Hepatocyte (in vitro differentiated cells): ENCODE measurements around the gene ODF4. TPM values are rescaled to one million over a fixed set of nuclear protein-coding genes. Genes with fewer than 3 reads are reported as not detected.

Experiments used
- DNase-seq: peaks from one replicate; pipeline ENCODE4 v3.0.0-alpha.2; 2016; ENCODE audit warnings: low spot score
- H2AFZ ChIP-seq: fragments of 200-600 bp; sonication (generic); 2 replicates; pipeline ENCODE4 v1.6.0; 2016; ENCODE audit warnings: antibody characterized with exemption, mild to moderate bottlenecking
- H3K27ac ChIP-seq: fragments of 200-600 bp; sonication (generic); 2 replicates; pipeline ENCODE4 v1.5.1; 2016; ENCODE audit warnings: mild to moderate bottlenecking
- H3K27me3 ChIP-seq: fragments of 200-600 bp; sonication (generic); 2 replicates; pipeline ENCODE4 v1.6.1; 2016
- H3K36me3 ChIP-seq: fragments of 200-600 bp; sonication (generic); replicated peaks from 2 replicates; pipeline ENCODE4 v1.5.1; 2016; ENCODE audit warnings: low read depth; ENCODE audit not compliant: insufficient read depth
- H3K4me1 ChIP-seq: fragments of 200-600 bp; sonication (generic); 2 replicates; pipeline ENCODE4 v1.5.1; 2016; ENCODE audit warnings: mild to moderate bottlenecking, moderate library complexity; ENCODE audit not compliant: insufficient read depth
- H3K4me2 ChIP-seq: fragments of 200-600 bp; sonication (generic); 2 replicates; pipeline ENCODE4 v1.6.0; 2016
- H3K4me3 ChIP-seq: fragments of 200-600 bp; sonication (generic); 2 replicates; pipeline ENCODE4 v1.5.1; 2016; ENCODE audit warnings: mild to moderate bottlenecking
- H3K79me2 ChIP-seq: fragments of 200-600 bp; sonication (generic); 2 replicates; pipeline ENCODE4 v1.6.0; 2017; ENCODE audit warnings: mild to moderate bottlenecking
- H3K9me2 ChIP-seq: fragments of 200-600 bp; sonication (generic); replicated peaks from 2 replicates; pipeline ENCODE4 v1.6.0; 2017; ENCODE audit warnings: mild to moderate bottlenecking; ENCODE audit not compliant: insufficient read depth
- H3K9me3 ChIP-seq: fragments of 200-600 bp; sonication (generic); 2 replicates; pipeline ENCODE4 v1.5.1; 2016; ENCODE audit warnings: low read depth, mild to moderate bottlenecking
- H4K20me1 ChIP-seq: fragments of 200-600 bp; sonication (generic); 2 replicates; pipeline ENCODE4 v1.6.0; 2016; ENCODE audit warnings: mild to moderate bottlenecking; ENCODE audit not compliant: insufficient read depth, poor library complexity, severe bottlenecking
- CTCF ChIP-seq: fragments of 200-600 bp; sonication (generic); IDR thresholded peaks from 2 replicates; pipeline ENCODE4 v1.5.1; 2016; ENCODE audit warnings: antibody characterized with exemption, mild to moderate bottlenecking; ENCODE audit not compliant: poor library complexity
- EZH2 ChIP-seq: fragments of 200-600 bp; sonication (generic); IDR thresholded peaks from 2 replicates; pipeline ENCODE4 v1.6.1; 2016; ENCODE audit warnings: antibody characterized with exemption, mild to moderate bottlenecking, borderline replicate concordance
- EZH2phosphoT487 ChIP-seq: fragments of 200-600 bp; sonication (generic); IDR thresholded peaks from one replicate; pipeline ENCODE4 v1.6.1; 2018; ENCODE audit warnings: antibody characterized with exemption, mild to moderate bottlenecking, low read depth, moderate library complexity; ENCODE audit not compliant: unreplicated experiment, severe bottlenecking
- WGBS: methylation state at CpG from one replicate; pipeline ENCODE4 v1.1.6; 2016; ENCODE audit warnings: low lambda C conversion rate; ENCODE audit errors: missing lambda C conversion rate; 5-methylcytosine and 5-hydroxymethylcytosine counted together
- polyA plus RNA-seq: library from polyadenylated mRNA; unstranded; fragments of >200 nt; fragmentation: Nextera tagmentation; extraction: Ambion mirVana; gene quantifications from 2 replicates; pipeline ENCODE4 v1.2.1, GENCODE V29; 2016
- total RNA-seq: library from RNA; depleted of rRNA; stranded (reverse); fragments of >200 nt; gene quantifications from 2 replicates; pipeline ENCODE4 v1.2.3, GENCODE V29; 2014

ODF4 gene
- total and polyA plus RNA-seq, 2 experiments from 2014 or later, result not detected

GRCh38 chr17:8387914-8388651, 48.4 kb downstream of the ODF4 start:
- Histone ChIP-seq H3K27me3 (no peaks in the 10 kb centered on the region), H4K20me1 (no peaks in the 10 kb centered on the region), H3K4me2 (no peak overlapping the region), H3K79me2 (peaks cover 3% of the 10 kb centered on the region), H3K4me1 (peaks cover 6% of the 10 kb centered on the region), H3K4me3 (no peak overlapping the region), H3K27ac (no peak overlapping the region), H2AFZ (no peak overlapping the region), H3K9me2 (no peaks in the 10 kb centered on the region), H3K9me3 (no peaks in the 10 kb centered on the region), H3K36me3 (no peaks in the 10 kb centered on the region)
- WGBS, result 92% methylated on average over 7 of the region's 7 CpGs
- DNase-seq, result no peak
- TF ChIP-seq CTCF (no peak), EZH2phosphoT487 (no peak), EZH2 (no peak)

- H4K20me1 ChIP-seq, result no peaks in the 10 kb centered on the region
- no peaks in the 10 kb centered on the region for H3K79me2 ChIP-seq
- 44% methylated on average over 9 of the region's 9 CpGs for WGBS
- H3K4me3 ChIP-seq, result no peak overlapping the region
- no peak overlapping the region for H2AFZ ChIP-seq
- no peak overlapping the region for H3K27ac ChIP-seq
- H3K9me3 ChIP-seq, result no peaks in the 10 kb centered on the region
- TF ChIP-seq EZH2 (no peak), EZH2phosphoT487 (no peak), CTCF (no peak)
- no peaks in the 10 kb centered on the region for H3K4me1 ChIP-seq
- H3K9me2 ChIP-seq, result no peaks in the 10 kb centered on the region
- no peak overlapping the region for H3K4me2 ChIP-seq
- DNase-seq, result no peak
- H3K36me3 ChIP-seq, result no peaks in the 10 kb centered on the region
- peaks cover 19% of the 10 kb centered on the region for H3K27me3 ChIP-seq
Observed at GRCh38 chr17:8391711-8392110, 52.1 kb downstream of the ODF4 start.

- Histone ChIP-seq H3K4me3 (no peak overlapping the region), H3K27ac (no peak overlapping the region), H3K4me2 (no peak overlapping the region), H3K36me3 (no peaks in the 10 kb centered on the region), H4K20me1 (no peaks in the 10 kb centered on the region), H2AFZ (no peak overlapping the region), H3K9me3 (no peaks in the 10 kb centered on the region), H3K79me2 (no peaks in the 10 kb centered on the region), H3K27me3 (peaks cover 25% of the 10 kb centered on the region), H3K4me1 (no peaks in the 10 kb centered on the region), H3K9me2 (no peaks in the 10 kb centered on the region)
- TF ChIP-seq EZH2phosphoT487, result no peak
- no peak for TF ChIP-seq EZH2
- no peak for TF ChIP-seq CTCF
- WGBS, result 82% methylated on average over 18 of the region's 18 CpGs
- no peak for DNase-seq
Observed at GRCh38 chr17:8392274-8392673, 52.6 kb downstream of the ODF4 start.
